BJ (cell line): ENCODE data around the gene HECTD3. TPM values are rescaled to one million over a fixed set of nuclear protein-coding genes. Genes with fewer than 3 reads are reported as not detected.

Source experiments
- CTCF ChIA-PET: fragments of 350-600 bp; formaldehyde crosslinking; extraction: SDS; loops from one replicate; lab custom pipeline; 2021; ENCODE audit warnings: antibody characterized with exemption, inconsistent platforms; lab: Yijun Ruan, JAX
- POLR2A ChIA-PET: fragments of 300-600 bp; sonication (Branson Sonifier 250); formaldehyde crosslinking; extraction: SDS; loops from one replicate; lab custom pipeline; 2021; ENCODE audit warnings: antibody characterized with exemption; lab: Charles Lee
- DNase-seq: peaks from one replicate; pipeline ENCODE4 v3.0.0-alpha.2; 2011; ENCODE audit warnings: low read depth
- H3K27me3 ChIP-seq: 2 replicates; pipeline ENCODE4 v1.6.0; 2011; ENCODE audit warnings: low read length; ENCODE audit not compliant: control insufficient read depth, insufficient read depth
- H3K36me3 ChIP-seq: 2 replicates; pipeline ENCODE4 v1.5.1; 2011; ENCODE audit warnings: low read length; ENCODE audit not compliant: control insufficient read depth, insufficient read depth
- H3K4me3 ChIP-seq: 2 replicates; pipeline ENCODE4 v1.5.1; 2011; ENCODE audit warnings: low read depth, mild to moderate bottlenecking, control low read depth, low read length
- CTCF ChIP-seq: IDR thresholded peaks from 2 replicates; pipeline ENCODE4 v1.5.1; 2011; ENCODE audit warnings: low read depth, mild to moderate bottlenecking, control low read depth, inconsistent platforms, low read length, moderate library complexity; ENCODE audit not compliant: insufficient read depth
- polyA plus RNA-seq: library from polyadenylated mRNA; depleted of rRNA; stranded (reverse); fragments of >200 nt; gene quantifications from 2 replicates; pipeline ENCODE4 v1.2.3, GENCODE V29; 2011

The HECTD3 gene
- polyA plus RNA-seq, 1 experiment: 36.7 TPM

- Histone ChIP-seq H3K4me3 (no peak overlapping the region), H3K36me3 (peaks cover 50% of the 10 kb centered on the region), H3K27me3 (no peaks in the 10 kb centered on the region)
- ChIA-PET POLR2A (no interaction called here), CTCF (interaction anchor here (1.7 kb wide), 1 partner anchor 11 kb away, joined by 5 read pairs; no protein-coding TSS in a partner anchor)
- no peak for TF ChIP-seq CTCF
- DNase-seq: no peak
Measured at GRCh38 chr1:45008076-45008475, 3.0 kb downstream of the HECTD3 start.

GRCh38 chr1:45007311-45007710 lies 3.8 kb downstream of the HECTD3 start:
- Histone ChIP-seq H3K27me3 (no peaks in the 10 kb centered on the region), H3K36me3 (peaks cover 54% of the 10 kb centered on the region), H3K4me3 (no peak overlapping the region)
- TF ChIP-seq CTCF: no peak
- ChIA-PET POLR2A (no interaction called here), CTCF (interaction anchor here (1.7 kb wide), 1 partner anchor 11 kb away, joined by 5 read pairs; no protein-coding TSS in a partner anchor)
- DNase-seq: no peak

- Histone ChIP-seq H3K27me3 (no peaks in the 10 kb centered on the region), H3K36me3 (peaks cover 59% of the 10 kb centered on the region), H3K4me3 (no peak overlapping the region)
- ChIA-PET CTCF (interaction anchor here (1.0 kb wide), 1 partner anchor 9 kb away, joined by 4 read pairs; no protein-coding TSS in a partner anchor), POLR2A (no interaction called here)
- TF ChIP-seq CTCF: no peak
- DNase-seq: no peak
Measured at GRCh38 chr1:45005761-45006160, 5.4 kb downstream of the HECTD3 start.

- H3K4me3 ChIP-seq: no peak overlapping the region
- DNase-seq: no peak
- peaks cover 59% of the 10 kb centered on the region for H3K36me3 ChIP-seq
- no peak for TF ChIP-seq CTCF
- no peaks in the 10 kb centered on the region for H3K27me3 ChIP-seq
- ChIA-PET CTCF (interaction anchor here (1.2 kb wide), 1 partner anchor 296 kb away, joined by 3 read pairs; no protein-coding TSS in a partner anchor), POLR2A (no interaction called here)
Measured at GRCh38 chr1:45004281-45004920, 6.7 kb downstream of the HECTD3 start.

- Histone ChIP-seq H3K4me3 (no peak overlapping the region), H3K36me3 (peaks cover 55% of the 10 kb centered on the region), H3K27me3 (no peaks in the 10 kb centered on the region)
- DNase-seq: no peak
- TF ChIP-seq CTCF: no peak
- ChIA-PET CTCF (no interaction called here), POLR2A (no interaction called here)
Measured at GRCh38 chr1:45003741-45004140, 7.4 kb downstream of the HECTD3 start.
